ENCODE measurements around the gene F3. TPM values are rescaled to one million over a fixed set of nuclear protein-coding genes. Genes with fewer than 3 reads are reported as not detected.

F3 gene
- total RNA-seq, 1 donor from 2014 or later, result 6.4 TPM

- TF ChIP-seq, protein P1, sequence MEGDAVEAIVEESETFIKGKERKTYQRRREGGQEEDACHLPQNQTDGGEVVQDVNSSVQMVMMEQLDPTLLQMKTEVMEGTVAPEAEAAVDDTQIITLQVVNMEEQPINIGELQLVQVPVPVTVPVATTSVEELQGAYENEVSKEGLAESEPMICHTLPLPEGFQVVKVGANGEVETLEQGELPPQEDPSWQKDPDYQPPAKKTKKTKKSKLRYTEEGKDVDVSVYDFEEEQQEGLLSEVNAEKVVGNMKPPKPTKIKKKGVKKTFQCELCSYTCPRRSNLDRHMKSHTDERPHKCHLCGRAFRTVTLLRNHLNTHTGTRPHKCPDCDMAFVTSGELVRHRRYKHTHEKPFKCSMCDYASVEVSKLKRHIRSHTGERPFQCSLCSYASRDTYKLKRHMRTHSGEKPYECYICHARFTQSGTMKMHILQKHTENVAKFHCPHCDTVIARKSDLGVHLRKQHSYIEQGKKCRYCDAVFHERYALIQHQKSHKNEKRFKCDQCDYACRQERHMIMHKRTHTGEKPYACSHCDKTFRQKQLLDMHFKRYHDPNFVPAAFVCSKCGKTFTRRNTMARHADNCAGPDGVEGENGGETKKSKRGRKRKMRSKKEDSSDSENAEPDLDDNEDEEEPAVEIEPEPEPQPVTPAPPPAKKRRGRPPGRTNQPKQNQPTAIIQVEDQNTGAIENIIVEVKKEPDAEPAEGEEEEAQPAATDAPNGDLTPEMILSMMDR (IDR thresholded peaks at IDR 0.05), result no peak
- TF ChIP-seq EZH2phosphoT487 (IDR thresholded peaks at IDR 0.05), result no peak
- no peak for TF ChIP-seq EZH2 (IDR thresholded peaks at IDR 0.05)
- DNase-seq (ENCODE audit: low spot score), result no peak
- no peaks in the 10 kb centered on the region for H3K79me2 ChIP-seq (ENCODE audit: low read depth)
Measured at GRCh38 chr1:94550800-94551241, 9.3 kb upstream of the F3 start.

GRCh38 chr1:94550396-94550795 lies 8.8 kb upstream of the F3 start:
- Histone ChIP-seq H3F3A (ENCODE audit: low read depth) (peaks cover 14% of the 10 kb centered on the region), H4K20me1 (ENCODE audit: low read depth) (no peaks in the 10 kb centered on the region), H3K4me3 (no peak overlapping the region), H3K36me3 (no peaks in the 10 kb centered on the region), H3K4me1 (peaks cover 47% of the 10 kb centered on the region), H3K4me2 (peak overlapping the region; percentile 36), H3K9ac (no peak overlapping the region), H3K79me2 (ENCODE audit: low read depth) (no peaks in the 10 kb centered on the region), H3K27me3 (no peaks in the 10 kb centered on the region), H2AFZ (replicated peaks) (peak overlapping the region; percentile 27), H3K27ac (no peak overlapping the region), H3K9me3 (ENCODE audit: low read depth) (no peaks in the 10 kb centered on the region)
- Mint-ChIP-seq H3K27me3 (ENCODE audit: insufficient read depth, low read depth) (peaks cover 6% of the 10 kb centered on the region), H3K4me3 (no peak overlapping the region), H3K36me3 (no peaks in the 10 kb centered on the region), H3K27ac (peak overlapping the region; percentile 94), H3K9me3 (peaks cover 5% of the 10 kb centered on the region), H3K4me1 (peaks cover 58% of the 10 kb centered on the region)
- no peak for DNase-seq (ENCODE audit: low spot score)
- TF ChIP-seq EZH2 (IDR thresholded peaks at IDR 0.05) (no peak), EZH2phosphoT487 (IDR thresholded peaks at IDR 0.05) (no peak)
- TF ChIP-seq, protein P1 (IDR thresholded peaks at IDR 0.05), result no peak

More at GRCh38 chr1:94550800-94551241, 9.3 kb upstream of the F3 start:
- H3K27me3 ChIP-seq, result no peaks in the 10 kb centered on the region
- Mint-ChIP-seq H3K4me3 (peak overlapping the region; percentile 46), H3K27me3 (ENCODE audit: insufficient read depth, low read depth) (peaks cover 6% of the 10 kb centered on the region), H3K27ac (peak overlapping the region; percentile 94), H3K9me3 (peaks cover 5% of the 10 kb centered on the region), H3K36me3 (no peaks in the 10 kb centered on the region), H3K4me1 (peaks cover 60% of the 10 kb centered on the region)
- H2AFZ ChIP-seq (replicated peaks), result peak overlapping the region; percentile 27
- no peak overlapping the region for H3K27ac ChIP-seq
- no peaks in the 10 kb centered on the region for H3K36me3 ChIP-seq
- H3K4me3 ChIP-seq, result no peak overlapping the region
- peaks cover 14% of the 10 kb centered on the region for H3F3A ChIP-seq (ENCODE audit: low read depth)
- no peaks in the 10 kb centered on the region for H3K9me3 ChIP-seq (ENCODE audit: low read depth)
- peak overlapping the region; percentile 36 for H3K4me2 ChIP-seq
- H3K4me1 ChIP-seq, result peaks cover 47% of the 10 kb centered on the region
- no peaks in the 10 kb centered on the region for H4K20me1 ChIP-seq (ENCODE audit: low read depth)
- no peak overlapping the region for H3K9ac ChIP-seq

GRCh38 chr1:94549706-94550105 lies 8.1 kb upstream of the F3 start:
- H3K4me1 ChIP-seq, result peaks cover 44% of the 10 kb centered on the region
- Mint-ChIP-seq H3K9me3 (peaks cover 5% of the 10 kb centered on the region), H3K36me3 (no peaks in the 10 kb centered on the region), H3K4me1 (peaks cover 55% of the 10 kb centered on the region), H3K4me3 (peak overlapping the region; percentile 0), H3K27me3 (ENCODE audit: insufficient read depth, low read depth) (peaks cover 8% of the 10 kb centered on the region), H3K27ac (peak overlapping the region; percentile 6)
- no peak overlapping the region for H3K4me3 ChIP-seq
- H3K27me3 ChIP-seq, result peaks cover 1% of the 10 kb centered on the region
- H3K4me2 ChIP-seq, result no peak overlapping the region
- H3F3A ChIP-seq (ENCODE audit: low read depth), result peaks cover 14% of the 10 kb centered on the region
- H2AFZ ChIP-seq (replicated peaks), result no peak overlapping the region
- no peak for DNase-seq (ENCODE audit: low spot score)
- no peak overlapping the region for H3K27ac ChIP-seq
- no peaks in the 10 kb centered on the region for H3K9me3 ChIP-seq (ENCODE audit: low read depth)
- no peaks in the 10 kb centered on the region for H4K20me1 ChIP-seq (ENCODE audit: low read depth)
- H3K79me2 ChIP-seq (ENCODE audit: low read depth), result no peaks in the 10 kb centered on the region
- H3K36me3 ChIP-seq, result no peaks in the 10 kb centered on the region
- TF ChIP-seq EZH2 (IDR thresholded peaks at IDR 0.05) (no peak), EZH2phosphoT487 (IDR thresholded peaks at IDR 0.05) (no peak)
- TF ChIP-seq, protein P1 (IDR thresholded peaks at IDR 0.05), result no peak
- H3K9ac ChIP-seq, result no peak overlapping the region

Measured in neural progenitor cell (in vitro differentiated cells).